Peyer's patch (tissue), 4 donors: ENCODE measurements around the gene RAD51C.
"Not testable (repeated sequence)": the region's sequence is repeated elsewhere in the genome, so short reads cannot be mapped to it uniquely, and the experiment has no call there.

Source experiments
- POLR2A ChIP-seq, 2 donors: fragments of 450-650 bp; IDR thresholded peaks; one replicate each; pipeline ENCODE4 v1.5.1; 2017; ENCODE audit warnings: antibody characterized with exemption in 2 of 2, mild to moderate bottlenecking in 2 of 2, moderate library complexity in 2 of 2
- TF ChIP-seq, protein P1 (sequence below), 6 experiments: fragments of 450-650 bp in 4 of 6; fragments of 200-600 bp in 2 of 6; sonication (generic) in 1 of 6; IDR thresholded peaks; one replicate each; pipeline ENCODE4 v1.5.1; 2017 to 2019; ENCODE audit warnings: antibody characterized with exemption in 6 of 6, mild to moderate bottlenecking in 3 of 6, moderate library complexity in 1 of 6

DNA sequence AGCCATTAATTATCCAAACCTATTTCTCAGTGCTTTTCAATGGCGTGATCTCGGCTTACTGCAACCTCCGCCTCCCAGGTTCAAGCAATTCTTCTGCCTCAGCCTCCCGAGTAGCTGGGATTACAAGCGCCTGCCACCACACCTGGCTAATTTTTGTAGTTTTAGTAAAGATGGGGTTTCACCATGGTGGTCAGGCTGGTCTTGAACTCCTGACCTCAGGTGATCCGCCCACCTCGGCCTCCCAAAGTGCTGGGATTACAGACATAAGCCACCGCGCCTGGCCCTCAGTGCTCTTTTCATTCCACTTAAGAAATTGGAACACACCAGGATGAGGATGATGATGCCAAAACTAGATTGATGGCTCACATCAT, 32.7 kb upstream of the RAD51C start:
- TF ChIP-seq, protein P1, sequence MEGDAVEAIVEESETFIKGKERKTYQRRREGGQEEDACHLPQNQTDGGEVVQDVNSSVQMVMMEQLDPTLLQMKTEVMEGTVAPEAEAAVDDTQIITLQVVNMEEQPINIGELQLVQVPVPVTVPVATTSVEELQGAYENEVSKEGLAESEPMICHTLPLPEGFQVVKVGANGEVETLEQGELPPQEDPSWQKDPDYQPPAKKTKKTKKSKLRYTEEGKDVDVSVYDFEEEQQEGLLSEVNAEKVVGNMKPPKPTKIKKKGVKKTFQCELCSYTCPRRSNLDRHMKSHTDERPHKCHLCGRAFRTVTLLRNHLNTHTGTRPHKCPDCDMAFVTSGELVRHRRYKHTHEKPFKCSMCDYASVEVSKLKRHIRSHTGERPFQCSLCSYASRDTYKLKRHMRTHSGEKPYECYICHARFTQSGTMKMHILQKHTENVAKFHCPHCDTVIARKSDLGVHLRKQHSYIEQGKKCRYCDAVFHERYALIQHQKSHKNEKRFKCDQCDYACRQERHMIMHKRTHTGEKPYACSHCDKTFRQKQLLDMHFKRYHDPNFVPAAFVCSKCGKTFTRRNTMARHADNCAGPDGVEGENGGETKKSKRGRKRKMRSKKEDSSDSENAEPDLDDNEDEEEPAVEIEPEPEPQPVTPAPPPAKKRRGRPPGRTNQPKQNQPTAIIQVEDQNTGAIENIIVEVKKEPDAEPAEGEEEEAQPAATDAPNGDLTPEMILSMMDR (IDR thresholded peaks at IDR 0.05): not testable (repeated sequence)
- TF ChIP-seq POLR2A (IDR thresholded peaks at IDR 0.05): not testable (repeated sequence)
